K562 (cell line): Measurements from ENCODE around the gene ASCC2. TPM values are rescaled to one million over a fixed set of nuclear protein-coding genes. Genes with fewer than 3 reads are reported as not detected.

Experiments
- ADNP ChIP-seq: fragments of 200-800 bp; sonication (Bioruptor generic); IDR thresholded peaks from 2 replicates; pipeline ENCODE4 v1.6.1; 2016; ENCODE audit warnings: missing genetic modification characterization, missing compliant biosample characterization
- CBX3 ChIP-seq, 2 experiments: IDR thresholded peaks; 1 replicate in 1 of 2; 2 replicates in 1 of 2; pipeline ENCODE4 v1.6.1; 2012; ENCODE audit warnings: inconsistent platforms in 2 of 2, low read length in 2 of 2, borderline replicate concordance in 1 of 2, control low read depth in 1 of 2
- CREM ChIP-seq: IDR thresholded peaks from 2 replicates; pipeline ENCODE4 v1.6.1; 2014; ENCODE audit warnings: antibody characterized with exemption, low read depth
- CTBP1 ChIP-seq: fragments of 450-650 bp; IDR thresholded peaks from 2 replicates; pipeline ENCODE4 v1.6.1; 2016; ENCODE audit warnings: borderline replicate concordance
- DLX4 ChIP-seq: fragments of 250-450 bp; sonication (Bioruptor Pico); IDR thresholded peaks from 2 replicates; pipeline ENCODE4 v1.6.1; 2021; ENCODE audit warnings: mild to moderate bottlenecking
- ETV5 ChIP-seq: sonication (generic); formaldehyde crosslinking; IDR thresholded peaks from 2 replicates; pipeline ENCODE4 v1.4.0; 2020; ENCODE audit warnings: low read depth, mild to moderate bottlenecking, missing genetic modification reagents
- FIP1L1 ChIP-seq: fragments of 200-400 bp; formaldehyde crosslinking; IDR thresholded peaks from 2 replicates; pipeline ENCODE4 v1.6.1; 2018; ENCODE audit warnings: mild to moderate bottlenecking, low read depth, low read length; ENCODE audit not compliant: poor library complexity, severe bottlenecking
- HDAC2 ChIP-seq: fragments of 450-650 bp; IDR thresholded peaks from 2 replicates; pipeline ENCODE4 v1.6.1; 2016; ENCODE audit warnings: mild to moderate bottlenecking
- HNRNPLL ChIP-seq: fragments of 200-400 bp; formaldehyde crosslinking; IDR thresholded peaks from 2 replicates; pipeline ENCODE4 v1.6.1; 2017; ENCODE audit warnings: low read length, low read depth, mild to moderate bottlenecking; ENCODE audit not compliant: poor library complexity, severe bottlenecking
- MAFG ChIP-seq: fragments of 450-650 bp; conservative IDR thresholded peaks from 2 replicates; pipeline ENCODE4 v1.6.1; 2016; ENCODE audit warnings: missing genetic modification characterization, missing compliant biosample characterization
- MEF2A ChIP-seq: IDR thresholded peaks from 2 replicates; pipeline ENCODE4 v1.6.1; 2011; ENCODE audit warnings: low read depth, mild to moderate bottlenecking, low read length, moderate library complexity; ENCODE audit not compliant: control insufficient read depth
- MIER1 ChIP-seq: fragments of 450-650 bp; IDR thresholded peaks from 2 replicates; pipeline ENCODE4 v1.6.1; 2016; ENCODE audit warnings: antibody characterized with exemption, mild to moderate bottlenecking, low read depth
- NR4A1 ChIP-seq, 2 experiments: fragments of 250-450 bp in 1 of 2; fragments of 450-650 bp in 1 of 2; sonication (Bioruptor Pico) in 1 of 2; IDR thresholded peaks; 2 replicates each; pipeline versions ENCODE4 v1.4.0 to v1.6.1; 2016 to 2020; ENCODE audit warnings: mild to moderate bottlenecking in 2 of 2, missing compliant biosample characterization in 1 of 2, missing genetic modification characterization in 1 of 2, moderate library complexity in 1 of 2
- PHTF2 ChIP-seq: fragments of 250-450 bp; sonication (Bioruptor Pico); IDR thresholded peaks from 2 replicates; pipeline ENCODE4 v1.5.0; 2021; ENCODE audit warnings: mild to moderate bottlenecking
- POLR2AphosphoS2 ChIP-seq: IDR thresholded peaks from 2 replicates; pipeline ENCODE4 v1.6.1; 2012; ENCODE audit warnings: low read length, improper control_type of control experiment
- SAFB2 ChIP-seq: fragments of 200-400 bp; formaldehyde crosslinking; IDR thresholded peaks from 2 replicates; pipeline ENCODE4 v1.6.1; 2018; ENCODE audit warnings: borderline replicate concordance, low read length, low read depth, moderate library complexity; ENCODE audit not compliant: severe bottlenecking
- TEAD4 ChIP-seq, 2 experiments: sonication (generic) in 1 of 2; formaldehyde crosslinking in 1 of 2; IDR thresholded peaks; 2 replicates each; pipeline versions ENCODE4 v1.6.1 to v1.8.0; 2012 to 2022; ENCODE audit warnings: borderline replicate concordance in 1 of 2, inconsistent platforms in 1 of 2, low read length in 1 of 2, mild to moderate bottlenecking in 1 of 2, missing genetic modification reagents in 1 of 2
- TRIM28 ChIP-seq: fragments of 450-650 bp; IDR thresholded peaks from 2 replicates; pipeline ENCODE4 v1.6.1; 2017
- ZBTB17 ChIP-seq: fragments of 450-650 bp; formaldehyde crosslinking; IDR thresholded peaks from 2 replicates; pipeline ENCODE4 v1.4.0; 2020; ENCODE audit warnings: mild to moderate bottlenecking
- ZC3H8 ChIP-seq: fragments of 450-650 bp; IDR thresholded peaks from 2 replicates; pipeline ENCODE4 v1.6.1; 2017
- ZNF134 ChIP-seq: fragments of 250-450 bp; sonication (Bioruptor Pico); conservative IDR thresholded peaks from 2 replicates; pipeline ENCODE4 v1.4.0; 2020
- ZNF197 ChIP-seq: fragments of 200-800 bp; sonication (Bioruptor generic); IDR thresholded peaks from 2 replicates; pipeline ENCODE4 v1.6.1; 2016; ENCODE audit warnings: low read depth, missing genetic modification characterization, missing compliant biosample characterization
- ZNF316 ChIP-seq: fragments of 450-650 bp; IDR thresholded peaks from 2 replicates; pipeline ENCODE4 v1.6.1; 2016
- ZNF561 ChIP-seq: fragments of 450-650 bp; formaldehyde crosslinking; conservative IDR thresholded peaks from 2 replicates; pipeline ENCODE4 v1.4.0; 2020; ENCODE audit warnings: mild to moderate bottlenecking, moderate library complexity
- ZNF76 ChIP-seq: fragments of 250-450 bp; sonication (Bioruptor Pico); IDR thresholded peaks from 2 replicates; pipeline ENCODE4 v1.4.0; 2020; ENCODE audit warnings: mild to moderate bottlenecking, moderate library complexity, borderline replicate concordance
- polyA plus RNA-seq, 8 experiments: library from polyadenylated mRNA; depleted of rRNA in 4 of 8; stranded (reverse) in 5 of 8; unstranded in 3 of 8; fragments of >200 nt; fragmentation: Nextera tagmentation in 2 of 8; fragmentation: Illumina TruSeq in 1 of 8; extraction: Ambion mirVana in 2 of 8; extraction: Trizol in 1 of 8; gene quantifications; 2 replicates each; pipeline versions ENCODE4 v1.2.1 to v1.2.3, GENCODE V29; 2011 to 2014; ENCODE audit warnings: inconsistent platforms in 1 of 8, missing spikeins in 1 of 8
- total RNA-seq, 7 experiments: library from RNA; depleted of rRNA in 6 of 7; stranded (reverse); fragments of >200 nt in 6 of 7; fragmentation: Illumina TruSeq in 2 of 7; extraction: Trizol in 2 of 7; gene quantifications; 2 replicates each; pipeline versions ENCODE4 v1.2.1 to v1.2.3, GENCODE V29; 2011 to 2021; ENCODE audit warnings: low replicate concordance in 1 of 7
- TF ChIP-seq, protein P1 (sequence below): fragments of 450-650 bp; formaldehyde crosslinking; IDR thresholded peaks from 2 replicates; pipeline ENCODE4 v1.4.0; 2020; ENCODE audit warnings: mild to moderate bottlenecking, moderate library complexity
- TF ChIP-seq, protein P2 (sequence below): sonication (generic); formaldehyde crosslinking; IDR thresholded peaks from 2 replicates; pipeline ENCODE4 v1.8.0; 2022; ENCODE audit warnings: mild to moderate bottlenecking, low read depth, missing genetic modification reagents
- TF ChIP-seq, protein P3 (sequence below): sonication (generic); formaldehyde crosslinking; IDR thresholded peaks from 2 replicates; pipeline ENCODE4 v1.9.0; 2022; ENCODE audit warnings: mild to moderate bottlenecking, missing genetic modification reagents

The ASCC2 gene
- total and polyA plus RNA-seq, 9 of the 15 experiments (the other 6 are each of a cell fraction or from before 2014, with no cell fraction given), result 4.0 to 46.7 (median 26.8) TPM

- no peak for TF ChIP-seq ZNF561
- 0 out of 2 replicates have a peak, but pooled peaks have one; percentile 34 for TF ChIP-seq TRIM28
- TF ChIP-seq MEF2A, result no peak
- TF ChIP-seq HNRNPLL, result peak; percentile 61
- TF ChIP-seq MIER1, result no peak
- peak; percentile 55; the same call in 1 of the 2 replicates for TF ChIP-seq ETV5 (CRISPR knock-in tag)
- 0 out of 3 replicates have a peak, but pooled peaks of 1 of the 2 experiments have one; percentile 19 for TF ChIP-seq CBX3 (IDR thresholded peaks at IDR 0.05; ENCODE audit: borderline replicate concordance in 1 of 2, low read length in 2 of 2)
- TF ChIP-seq MAFG (tag), result peak; percentile 96
- TF ChIP-seq DLX4, result no peak
- TF ChIP-seq ZNF197, result no peak
- no peak for TF ChIP-seq ADNP (tag)
- no peak for TF ChIP-seq CREM
- no peak for TF ChIP-seq ZC3H8
- peak; percentile 39; the same call in 1 of the 2 replicates for TF ChIP-seq TEAD4 (IDR thresholded peaks at IDR 0.05; ENCODE audit: low read length)
- TF ChIP-seq TEAD4 (CRISPR knock-in tag; IDR thresholded peaks at IDR 0.05; ENCODE audit: borderline replicate concordance), result no peak
- TF ChIP-seq, protein P1, sequence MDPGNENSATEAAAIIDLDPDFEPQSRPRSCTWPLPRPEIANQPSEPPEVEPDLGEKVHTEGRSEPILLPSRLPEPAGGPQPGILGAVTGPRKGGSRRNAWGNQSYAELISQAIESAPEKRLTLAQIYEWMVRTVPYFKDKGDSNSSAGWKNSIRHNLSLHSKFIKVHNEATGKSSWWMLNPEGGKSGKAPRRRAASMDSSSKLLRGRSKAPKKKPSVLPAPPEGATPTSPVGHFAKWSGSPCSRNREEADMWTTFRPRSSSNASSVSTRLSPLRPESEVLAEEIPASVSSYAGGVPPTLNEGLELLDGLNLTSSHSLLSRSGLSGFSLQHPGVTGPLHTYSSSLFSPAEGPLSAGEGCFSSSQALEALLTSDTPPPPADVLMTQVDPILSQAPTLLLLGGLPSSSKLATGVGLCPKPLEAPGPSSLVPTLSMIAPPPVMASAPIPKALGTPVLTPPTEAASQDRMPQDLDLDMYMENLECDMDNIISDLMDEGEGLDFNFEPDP (CRISPR knock-in tag), result no peak
- TF ChIP-seq, protein P2, sequence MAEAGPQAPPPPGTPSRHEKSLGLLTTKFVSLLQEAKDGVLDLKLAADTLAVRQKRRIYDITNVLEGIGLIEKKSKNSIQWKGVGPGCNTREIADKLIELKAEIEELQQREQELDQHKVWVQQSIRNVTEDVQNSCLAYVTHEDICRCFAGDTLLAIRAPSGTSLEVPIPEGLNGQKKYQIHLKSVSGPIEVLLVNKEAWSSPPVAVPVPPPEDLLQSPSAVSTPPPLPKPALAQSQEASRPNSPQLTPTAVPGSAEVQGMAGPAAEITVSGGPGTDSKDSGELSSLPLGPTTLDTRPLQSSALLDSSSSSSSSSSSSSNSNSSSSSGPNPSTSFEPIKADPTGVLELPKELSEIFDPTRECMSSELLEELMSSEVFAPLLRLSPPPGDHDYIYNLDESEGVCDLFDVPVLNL, result no peak
- 0 out of 2 replicates have a peak, but pooled peaks have one; percentile 39 for TF ChIP-seq CTBP1
- no peak for TF ChIP-seq ZNF134
- peak; percentile 65; the same call in 1 of the 2 replicates for TF ChIP-seq HDAC2
- TF ChIP-seq, protein P3, sequence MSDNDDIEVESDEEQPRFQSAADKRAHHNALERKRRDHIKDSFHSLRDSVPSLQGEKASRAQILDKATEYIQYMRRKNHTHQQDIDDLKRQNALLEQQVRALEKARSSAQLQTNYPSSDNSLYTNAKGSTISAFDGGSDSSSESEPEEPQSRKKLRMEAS (CRISPR knock-in tag), result no peak
- no peak for TF ChIP-seq SAFB2
- TF ChIP-seq ZNF316, result peak; percentile 96
- TF ChIP-seq PHTF2 (CRISPR knock-in tag), result no peak
- no peak for TF ChIP-seq FIP1L1
- no peak for TF ChIP-seq POLR2AphosphoS2
- no peak for TF ChIP-seq NR4A1 (CRISPR knock-in tag; IDR thresholded peaks at IDR 0.05)
- TF ChIP-seq NR4A1 (tag; IDR thresholded peaks at IDR 0.05), result peak; percentile 19; the same call in 1 of the 2 replicates
- TF ChIP-seq ZBTB17 (CRISPR knock-in tag), result 0 out of 2 replicates have a peak, but pooled peaks have one; percentile 25
- no peak for TF ChIP-seq ZNF76 (CRISPR knock-in tag)
Observed at GRCh38 chr22:29799217-29799680, 38.8 kb downstream of the ASCC2 start (continued).
